IMR-90 (cell line): ENCODE measurements around the gene BCAS3. TPM values are rescaled to one million over a fixed set of nuclear protein-coding genes. Genes with fewer than 3 reads are reported as not detected.

Source experiments
- ATAC-seq: fragments of 200-7000 bp; cut with Tn5 transposase; 2 replicates; pipeline ENCODE4 v1.9.1; 2020; ENCODE audit warnings: low read depth, mild to moderate bottlenecking, moderate library complexity
- BruUV-seq: library from RNA; stranded (reverse); fragments of 400-500 nt; replicated peaks from 2 replicates; lab custom pipeline; 2021; lab: Mats Ljungman, UMichigan
- CTCF ChIA-PET: fragments of 300-600 bp; formaldehyde crosslinking; extraction: SDS; loops from one replicate; lab custom pipeline; 2021; ENCODE audit warnings: antibody characterized with exemption; lab: Yijun Ruan, JAX
- POLR2A ChIA-PET: fragments of 300-600 bp; sonication (Branson Sonifier 250); formaldehyde crosslinking; loops from one replicate; lab custom pipeline; 2022; ENCODE audit warnings: antibody characterized with exemption; ENCODE audit not compliant: unreplicated experiment; lab: Charles Lee
- DNase-seq: peaks from one replicate; pipeline ENCODE4 v3.0.0; 2013
- H2AFZ ChIP-seq: replicated peaks from 2 replicates; pipeline ENCODE3; 2013; ENCODE audit warnings: low read length, mild to moderate bottlenecking; ENCODE audit not compliant: poor library complexity
- H2AK5ac ChIP-seq: 2 replicates; pipeline ENCODE4 v1.6.1; 2013; ENCODE audit warnings: low read depth, low read length, inconsistent platforms
- H2AK9ac ChIP-seq: replicated peaks from 2 replicates; pipeline ENCODE3; 2013; ENCODE audit warnings: mild to moderate bottlenecking, low read depth, low read length, moderate library complexity; ENCODE audit not compliant: poor library complexity
- H2BK120ac ChIP-seq: 2 replicates; pipeline ENCODE4 v1.6.1; 2013; ENCODE audit warnings: low read depth, low read length, inconsistent platforms
- H2BK15ac ChIP-seq: 3 replicates; pipeline ENCODE4 v1.6.1; 2013; ENCODE audit warnings: low read depth, low read length, inconsistent platforms
- H2BK20ac ChIP-seq: 2 replicates; pipeline ENCODE4 v1.6.1; 2013; ENCODE audit warnings: low read depth, mild to moderate bottlenecking, inconsistent platforms, low read length, moderate library complexity
- H2BK5ac ChIP-seq: 2 replicates; pipeline ENCODE4 v1.6.1; 2013; ENCODE audit warnings: mild to moderate bottlenecking, low read depth, low read length, inconsistent platforms; ENCODE audit not compliant: poor library complexity, severe bottlenecking
- H3K14ac ChIP-seq: replicated peaks from 2 replicates; pipeline ENCODE4 v1.6.1; 2013; ENCODE audit warnings: low read depth, low read length, inconsistent platforms
- H3K18ac ChIP-seq: 2 replicates; pipeline ENCODE4 v1.6.1; 2013; ENCODE audit warnings: low read depth, low read length, control low read depth
- H3K23ac ChIP-seq: 2 replicates; pipeline ENCODE4 v1.6.1; 2013; ENCODE audit warnings: low read depth, low read length, inconsistent platforms
- H3K27ac ChIP-seq: 2 replicates; pipeline ENCODE4 v1.5.1; 2013; ENCODE audit warnings: mild to moderate bottlenecking, control low read depth, low read length; ENCODE audit not compliant: insufficient read depth
- H3K27me3 ChIP-seq: 2 replicates; pipeline ENCODE4 v1.6.1; 2013; ENCODE audit warnings: low read length; ENCODE audit not compliant: control insufficient read depth, insufficient read depth
- H3K36me3 ChIP-seq: 2 replicates; pipeline ENCODE4 v1.6.1; 2013; ENCODE audit warnings: low read length, mixed read lengths; ENCODE audit not compliant: control insufficient read depth, insufficient read depth
- H3K4ac ChIP-seq: 2 replicates; pipeline ENCODE4 v1.6.1; 2013; ENCODE audit warnings: low read depth, low read length, inconsistent platforms
- H3K4me1 ChIP-seq: 2 replicates; pipeline ENCODE4 v1.6.1; 2013; ENCODE audit warnings: low read length, mixed read lengths; ENCODE audit not compliant: control insufficient read depth, insufficient read depth
- H3K4me2 ChIP-seq: 2 replicates; pipeline ENCODE4 v1.6.1; 2013; ENCODE audit warnings: low read depth, mild to moderate bottlenecking, control low read depth, low read length, moderate library complexity
- H3K4me3 ChIP-seq: 2 replicates; pipeline ENCODE4 v1.5.1; 2013; ENCODE audit warnings: low read depth, mild to moderate bottlenecking, control low read depth, low read length, moderate library complexity; ENCODE audit not compliant: insufficient read depth
- H3K56ac ChIP-seq: 2 replicates; pipeline ENCODE4 v1.6.1; 2013; ENCODE audit warnings: low read length, inconsistent platforms; ENCODE audit not compliant: insufficient read depth; ENCODE audit errors: extremely low read depth
- H3K79me1 ChIP-seq, 2 experiments: 2 replicates each; pipeline ENCODE4 v1.6.1; 2013; ENCODE audit warnings: low read length in 2 of 2, inconsistent platforms in 1 of 2, low read depth in 1 of 2
- H3K9ac ChIP-seq: 2 replicates; pipeline ENCODE4 v1.6.1; 2013; ENCODE audit warnings: low read depth, low read length, control low read depth
- H3K9me1 ChIP-seq: 2 replicates; pipeline ENCODE4 v1.6.1; 2013; ENCODE audit warnings: low read length, inconsistent platforms; ENCODE audit not compliant: insufficient read depth
- H3K9me3 ChIP-seq: 2 replicates; pipeline ENCODE4 v1.6.1; 2013; ENCODE audit warnings: low read length; ENCODE audit not compliant: control insufficient read depth, insufficient read depth
- H4K20me1 ChIP-seq: 2 replicates; pipeline ENCODE4 v1.6.1; 2013; ENCODE audit warnings: low read length, inconsistent platforms; ENCODE audit not compliant: insufficient read depth
- H4K5ac ChIP-seq: 2 replicates; pipeline ENCODE4 v1.6.1; 2013; ENCODE audit warnings: mild to moderate bottlenecking, low read depth, low read length, control low read depth
- H4K8ac ChIP-seq, 2 experiments: 2 replicates each; pipeline ENCODE4 v1.6.1; 2013; ENCODE audit warnings: low read depth in 2 of 2, low read length in 2 of 2, control low read depth in 1 of 2, inconsistent platforms in 1 of 2
- H4K91ac ChIP-seq: 2 replicates; pipeline ENCODE4 v1.6.1; 2013; ENCODE audit warnings: low read depth, low read length, inconsistent platforms; ENCODE audit not compliant: insufficient read depth
- BHLHE40 ChIP-seq: fragments of 150-350 bp; IDR thresholded peaks from 2 replicates; pipeline ENCODE4 v1.6.1; 2016; ENCODE audit warnings: mild to moderate bottlenecking, low read depth, low read length
- MAZ ChIP-seq: IDR thresholded peaks from 2 replicates; pipeline ENCODE4 v1.6.1; 2012; ENCODE audit warnings: low read depth, mild to moderate bottlenecking, low read length, improper control_type of control experiment, moderate library complexity, borderline replicate concordance
- MXI1 ChIP-seq: IDR thresholded peaks from 2 replicates; pipeline ENCODE4 v1.6.1; 2012; ENCODE audit warnings: low read depth, mild to moderate bottlenecking, low read length, moderate library complexity, borderline replicate concordance
- RAD21 ChIP-seq: IDR thresholded peaks from 2 replicates; pipeline ENCODE4 v1.6.1; 2012; ENCODE audit warnings: low read length, improper control_type of control experiment
- SMC3 ChIP-seq: fragments of 150-350 bp; IDR thresholded peaks from 2 replicates; pipeline ENCODE4 v1.6.1; 2016; ENCODE audit warnings: low read depth, mild to moderate bottlenecking, antibody characterized with exemption, low read length, moderate library complexity
- USF2 ChIP-seq: fragments of 150-350 bp; IDR thresholded peaks from 2 replicates; pipeline ENCODE4 v1.6.1; 2017; ENCODE audit warnings: mild to moderate bottlenecking, antibody characterized with exemption, low read length, low read depth
- WGBS, 2 experiments: methylation state at CpG; one replicate each; pipeline versions ENCODE4 v1.1.5 to v1.1.7; 2013; ENCODE audit warnings: missing lambda C conversion rate in 2 of 2; ENCODE audit not compliant: insufficient read length in 1 of 2; ENCODE audit errors: extremely low coverage in 2 of 2; 5-methylcytosine and 5-hydroxymethylcytosine counted together
- dilution Hi-C: fragments of 300-500 bp; cut with HindIII; formaldehyde crosslinking; loops from one replicate; pipeline ENCODE4 v1.14.3; 2018; ENCODE audit warnings: low sequenced_read_pairs; ENCODE audit not compliant: unreplicated experiment
- in situ Hi-C: fragments of 300-500 bp; cut with MboI; formaldehyde crosslinking; loops from 3 replicates; pipeline ENCODE4 v1.14.3; 2019; ENCODE audit warnings: low sequenced_read_pairs, inconsistent platforms, mixed read lengths
- intact Hi-C: fragments of 100-400 bp; cut with micrococcal nuclease; formaldehyde crosslinking; loops from 2 replicates; pipeline ENCODE4 v1.10.0; 2022
- polyA plus RNA-seq, 3 experiments: library from polyadenylated mRNA; depleted of rRNA; stranded (reverse); fragments of >200 nt; gene quantifications; 2 replicates each; pipeline ENCODE4 v1.2.3, GENCODE V29; 2012; ENCODE audit warnings: low replicate concordance in 1 of 3
- total RNA-seq: library from RNA; depleted of rRNA; stranded (reverse); fragments of >200 nt; gene quantifications from 2 replicates; pipeline ENCODE4 v1.2.3, GENCODE V29; 2012

Gene BCAS3
- total and polyA plus RNA-seq, 2 of the 4 experiments (the other 2 are of a cell fraction), result 6.3 to 27.1 TPM

GRCh38 chr17:60864708-60865005, 187.0 kb downstream of the BCAS3 start:
- no peak overlapping the region for H3K14ac ChIP-seq
- H3K4me3 ChIP-seq, result no peak overlapping the region
- no peaks in the 10 kb centered on the region for H3K9me1 ChIP-seq
- no peak overlapping the region for H2BK20ac ChIP-seq
- no peak overlapping the region for H3K4ac ChIP-seq
- intact Hi-C loops, result no loop called here
- POLR2A ChIA-PET, result no interaction called here
- in situ Hi-C loops, result no loop called here
- DNase-seq (no peak), ATAC-seq (no peak)
- H2BK5ac ChIP-seq, result no peak overlapping the region
- no peaks in the 10 kb centered on the region for H4K20me1 ChIP-seq
- H3K27ac ChIP-seq, result no peak overlapping the region
- H3K27me3 ChIP-seq, result no peaks in the 10 kb centered on the region
- no peaks in the 10 kb centered on the region for H3K9me3 ChIP-seq
- H3K56ac ChIP-seq, result no peak overlapping the region
- H3K9ac ChIP-seq, result no peak overlapping the region
- H2AK5ac ChIP-seq, result no peak overlapping the region
- peak overlapping the region; percentile 64; the same call in 1 of the 2 replicates for H3K4me2 ChIP-seq
- BruUV-seq, result no TSS peak
- H3K36me3 ChIP-seq, result no peaks in the 10 kb centered on the region
- H2AK9ac ChIP-seq, result no peak overlapping the region
- no peaks in the 10 kb centered on the region for H3K79me1 ChIP-seq
- H2AFZ ChIP-seq, result no peak overlapping the region
- H4K91ac ChIP-seq, result no peak overlapping the region
- dilution Hi-C loops, result no loop called here
- TF ChIP-seq MXI1 (no peak), MAZ (no peak), SMC3 (no peak), USF2 (no peak), BHLHE40 (no peak), RAD21 (no peak)
- WGBS, 2 experiments, result no CpG with 5 or more reads among the region's 2 CpGs
- H2BK120ac ChIP-seq, result no peak overlapping the region
- H3K4me1 ChIP-seq, result peaks cover 2% of the 10 kb centered on the region; the same call in 1 of the 2 replicates
- no peak overlapping the region for H3K23ac ChIP-seq
- H4K8ac ChIP-seq, result no peak overlapping the region
- H3K18ac ChIP-seq, result peak overlapping the region; percentile 59; the same call in 1 of the 2 replicates
- CTCF ChIA-PET, result no interaction called here
- H4K5ac ChIP-seq, result no peak overlapping the region
- H2BK15ac ChIP-seq, result no peak overlapping the region
